Measurements from ENCODE around the gene NDUFB6. TPM values are rescaled to one million over a fixed set of nuclear protein-coding genes. Genes with fewer than 3 reads are reported as not detected.

Gene NDUFB6
- total and polyA plus RNA-seq, 10 of the 15 experiments (the other 5 are each of a cell fraction or from before 2014, with no cell fraction given): 26.3 to 269 (median 61.4) TPM

DNA sequence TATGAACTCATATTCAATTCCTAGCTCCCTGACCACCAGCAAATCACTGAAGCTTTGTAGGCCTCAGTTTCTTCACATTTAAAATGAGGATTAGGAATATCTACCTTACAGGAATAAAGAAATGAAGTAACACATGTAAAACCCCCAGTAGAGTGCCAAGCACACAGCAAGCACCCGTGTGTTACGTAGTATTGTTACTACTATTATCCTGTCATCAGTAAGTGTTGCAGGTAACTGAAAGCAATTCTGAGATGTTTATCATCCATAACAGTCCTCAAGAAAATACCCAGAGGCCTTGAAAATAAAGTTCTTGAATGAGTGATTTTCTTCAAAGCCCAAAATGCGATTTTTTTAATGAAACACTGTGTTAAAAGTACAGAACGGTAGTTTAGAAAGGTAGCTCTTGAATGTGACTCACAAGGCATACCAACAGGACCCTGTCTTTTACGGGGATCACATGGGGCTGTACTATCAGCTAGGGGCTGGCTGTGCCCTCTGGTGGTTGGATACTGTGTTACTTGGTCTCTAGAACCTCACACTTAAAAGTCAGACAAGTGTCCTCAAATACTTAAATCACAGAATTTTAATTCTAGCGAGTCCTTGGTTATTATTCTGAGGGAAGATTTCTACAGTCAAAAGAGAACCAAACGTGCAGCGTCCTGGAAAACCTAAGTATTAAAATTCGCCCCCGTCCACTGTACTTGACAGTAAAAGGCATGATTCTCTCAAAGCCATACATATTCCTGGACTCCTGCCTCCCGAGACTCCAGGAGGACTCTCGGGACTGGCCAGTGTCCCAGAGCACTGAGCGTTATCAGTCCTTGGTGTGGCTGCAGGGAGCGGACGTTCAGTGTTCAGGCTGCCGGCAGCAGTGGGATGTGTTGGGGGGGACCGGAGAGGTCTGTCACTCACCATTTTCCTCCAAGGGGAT lies 725 bp downstream of the NDUFB6 start (continued):
- TF ChIP-seq TCF7 (IDR thresholded peaks at IDR 0.05; ENCODE audit: borderline replicate concordance): no peak
- TF ChIP-seq FOXM1 (IDR thresholded peaks at IDR 0.05; ENCODE audit: low read depth, low read length): 0 out of 2 replicates have a peak, but pooled peaks have one; percentile 4
- TF ChIP-seq, protein P1, sequence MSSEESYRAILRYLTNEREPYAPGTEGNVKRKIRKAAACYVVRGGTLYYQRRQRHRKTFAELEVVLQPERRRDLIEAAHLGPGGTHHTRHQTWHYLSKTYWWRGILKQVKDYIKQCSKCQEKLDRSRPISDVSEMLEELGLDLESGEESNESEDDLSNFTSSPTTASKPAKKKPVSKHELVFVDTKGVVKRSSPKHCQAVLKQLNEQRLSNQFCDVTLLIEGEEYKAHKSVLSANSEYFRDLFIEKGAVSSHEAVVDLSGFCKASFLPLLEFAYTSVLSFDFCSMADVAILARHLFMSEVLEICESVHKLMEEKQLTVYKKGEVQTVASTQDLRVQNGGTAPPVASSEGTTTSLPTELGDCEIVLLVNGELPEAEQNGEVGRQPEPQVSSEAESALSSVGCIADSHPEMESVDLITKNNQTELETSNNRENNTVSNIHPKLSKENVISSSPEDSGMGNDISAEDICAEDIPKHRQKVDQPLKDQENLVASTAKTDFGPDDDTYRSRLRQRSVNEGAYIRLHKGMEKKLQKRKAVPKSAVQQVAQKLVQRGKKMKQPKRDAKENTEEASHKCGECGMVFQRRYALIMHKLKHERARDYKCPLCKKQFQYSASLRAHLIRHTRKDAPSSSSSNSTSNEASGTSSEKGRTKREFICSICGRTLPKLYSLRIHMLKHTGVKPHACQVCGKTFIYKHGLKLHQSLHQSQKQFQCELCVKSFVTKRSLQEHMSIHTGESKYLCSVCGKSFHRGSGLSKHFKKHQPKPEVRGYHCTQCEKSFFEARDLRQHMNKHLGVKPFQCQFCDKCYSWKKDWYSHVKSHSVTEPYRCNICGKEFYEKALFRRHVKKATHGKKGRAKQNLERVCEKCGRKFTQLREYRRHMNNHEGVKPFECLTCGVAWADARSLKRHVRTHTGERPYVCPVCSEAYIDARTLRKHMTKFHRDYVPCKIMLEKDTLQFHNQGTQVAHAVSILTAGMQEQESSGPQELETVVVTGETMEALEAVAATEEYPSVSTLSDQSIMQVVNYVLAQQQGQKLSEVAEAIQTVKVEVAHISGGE (CRISPR knock-in tag; IDR thresholded peaks at IDR 0.05): no peak
- no peak for TF ChIP-seq SUPT20H (IDR thresholded peaks at IDR 0.05; ENCODE audit: borderline replicate concordance, control insufficient read depth, low read depth, low read length)
- TF ChIP-seq, protein P2, sequence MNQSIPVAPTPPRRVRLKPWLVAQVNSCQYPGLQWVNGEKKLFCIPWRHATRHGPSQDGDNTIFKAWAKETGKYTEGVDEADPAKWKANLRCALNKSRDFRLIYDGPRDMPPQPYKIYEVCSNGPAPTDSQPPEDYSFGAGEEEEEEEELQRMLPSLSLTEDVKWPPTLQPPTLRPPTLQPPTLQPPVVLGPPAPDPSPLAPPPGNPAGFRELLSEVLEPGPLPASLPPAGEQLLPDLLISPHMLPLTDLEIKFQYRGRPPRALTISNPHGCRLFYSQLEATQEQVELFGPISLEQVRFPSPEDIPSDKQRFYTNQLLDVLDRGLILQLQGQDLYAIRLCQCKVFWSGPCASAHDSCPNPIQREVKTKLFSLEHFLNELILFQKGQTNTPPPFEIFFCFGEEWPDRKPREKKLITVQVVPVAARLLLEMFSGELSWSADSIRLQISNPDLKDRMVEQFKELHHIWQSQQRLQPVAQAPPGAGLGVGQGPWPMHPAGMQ (IDR thresholded peaks at IDR 0.05; ENCODE audit: borderline replicate concordance): no peak
- TF ChIP-seq, protein P3, sequence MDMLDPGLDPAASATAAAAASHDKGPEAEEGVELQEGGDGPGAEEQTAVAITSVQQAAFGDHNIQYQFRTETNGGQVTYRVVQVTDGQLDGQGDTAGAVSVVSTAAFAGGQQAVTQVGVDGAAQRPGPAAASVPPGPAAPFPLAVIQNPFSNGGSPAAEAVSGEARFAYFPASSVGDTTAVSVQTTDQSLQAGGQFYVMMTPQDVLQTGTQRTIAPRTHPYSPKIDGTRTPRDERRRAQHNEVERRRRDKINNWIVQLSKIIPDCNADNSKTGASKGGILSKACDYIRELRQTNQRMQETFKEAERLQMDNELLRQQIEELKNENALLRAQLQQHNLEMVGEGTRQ (IDR thresholded peaks at IDR 0.05; ENCODE audit: borderline replicate concordance, low read depth, low read length): peak; percentile 69
- TF ChIP-seq GABPA (IDR thresholded peaks at IDR 0.05; ENCODE audit: low read depth): no peak
- no peak for TF ChIP-seq IKZF2 (IDR thresholded peaks at IDR 0.05)
- no peak for TF ChIP-seq GATAD2B (conservative IDR thresholded peaks at IDR 0.05; ENCODE audit: low read depth)
- TF ChIP-seq, protein P4, sequence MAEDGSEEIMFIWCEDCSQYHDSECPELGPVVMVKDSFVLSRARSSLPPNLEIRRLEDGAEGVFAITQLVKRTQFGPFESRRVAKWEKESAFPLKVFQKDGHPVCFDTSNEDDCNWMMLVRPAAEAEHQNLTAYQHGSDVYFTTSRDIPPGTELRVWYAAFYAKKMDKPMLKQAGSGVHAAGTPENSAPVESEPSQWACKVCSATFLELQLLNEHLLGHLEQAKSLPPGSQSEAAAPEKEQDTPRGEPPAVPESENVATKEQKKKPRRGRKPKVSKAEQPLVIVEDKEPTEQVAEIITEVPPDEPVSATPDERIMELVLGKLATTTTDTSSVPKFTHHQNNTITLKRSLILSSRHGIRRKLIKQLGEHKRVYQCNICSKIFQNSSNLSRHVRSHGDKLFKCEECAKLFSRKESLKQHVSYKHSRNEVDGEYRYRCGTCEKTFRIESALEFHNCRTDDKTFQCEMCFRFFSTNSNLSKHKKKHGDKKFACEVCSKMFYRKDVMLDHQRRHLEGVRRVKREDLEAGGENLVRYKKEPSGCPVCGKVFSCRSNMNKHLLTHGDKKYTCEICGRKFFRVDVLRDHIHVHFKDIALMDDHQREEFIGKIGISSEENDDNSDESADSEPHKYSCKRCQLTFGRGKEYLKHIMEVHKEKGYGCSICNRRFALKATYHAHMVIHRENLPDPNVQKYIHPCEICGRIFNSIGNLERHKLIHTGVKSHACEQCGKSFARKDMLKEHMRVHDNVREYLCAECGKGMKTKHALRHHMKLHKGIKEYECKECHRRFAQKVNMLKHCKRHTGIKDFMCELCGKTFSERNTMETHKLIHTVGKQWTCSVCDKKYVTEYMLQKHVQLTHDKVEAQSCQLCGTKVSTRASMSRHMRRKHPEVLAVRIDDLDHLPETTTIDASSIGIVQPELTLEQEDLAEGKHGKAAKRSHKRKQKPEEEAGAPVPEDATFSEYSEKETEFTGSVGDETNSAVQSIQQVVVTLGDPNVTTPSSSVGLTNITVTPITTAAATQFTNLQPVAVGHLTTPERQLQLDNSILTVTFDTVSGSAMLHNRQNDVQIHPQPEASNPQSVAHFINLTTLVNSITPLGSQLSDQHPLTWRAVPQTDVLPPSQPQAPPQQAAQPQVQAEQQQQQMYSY (CRISPR knock-in tag; IDR thresholded peaks at IDR 0.05): no peak
- TF ChIP-seq MYB (IDR thresholded peaks at IDR 0.05; ENCODE audit: borderline replicate concordance, low read depth, low read length): no peak
- TF ChIP-seq, protein P5, sequence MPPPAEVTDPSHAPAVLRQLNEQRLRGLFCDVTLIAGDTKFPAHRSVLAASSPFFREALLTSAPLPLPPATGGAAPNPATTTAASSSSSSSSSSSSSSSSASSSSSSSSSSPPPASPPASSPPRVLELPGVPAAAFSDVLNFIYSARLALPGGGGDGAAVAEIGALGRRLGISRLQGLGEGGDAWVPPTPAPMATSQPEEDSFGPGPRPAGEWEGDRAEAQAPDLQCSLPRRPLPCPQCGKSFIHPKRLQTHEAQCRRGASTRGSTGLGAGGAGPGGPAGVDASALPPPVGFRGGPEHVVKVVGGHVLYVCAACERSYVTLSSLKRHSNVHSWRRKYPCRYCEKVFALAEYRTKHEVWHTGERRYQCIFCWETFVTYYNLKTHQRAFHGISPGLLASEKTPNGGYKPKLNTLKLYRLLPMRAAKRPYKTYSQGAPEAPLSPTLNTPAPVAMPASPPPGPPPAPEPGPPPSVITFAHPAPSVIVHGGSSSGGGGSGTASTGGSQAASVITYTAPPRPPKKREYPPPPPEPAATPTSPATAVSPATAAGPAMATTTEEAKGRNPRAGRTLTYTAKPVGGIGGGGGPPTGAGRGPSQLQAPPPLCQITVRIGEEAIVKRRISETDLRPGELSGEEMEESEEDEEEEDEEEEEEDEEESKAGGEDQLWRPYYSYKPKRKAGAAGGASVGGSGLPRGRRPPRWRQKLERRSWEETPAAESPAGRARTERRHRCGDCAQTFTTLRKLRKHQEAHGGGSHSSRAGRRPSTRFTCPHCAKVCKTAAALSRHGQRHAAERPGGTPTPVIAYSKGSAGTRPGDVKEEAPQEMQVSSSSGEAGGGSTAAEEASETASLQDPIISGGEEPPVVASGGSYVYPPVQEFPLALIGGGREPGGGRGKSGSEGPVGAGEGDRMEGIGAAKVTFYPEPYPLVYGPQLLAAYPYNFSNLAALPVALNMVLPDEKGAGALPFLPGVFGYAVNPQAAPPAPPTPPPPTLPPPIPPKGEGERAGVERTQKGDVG (CRISPR knock-in tag; IDR thresholded peaks at IDR 0.05): no peak
- TF ChIP-seq NR2C1 (IDR thresholded peaks at IDR 0.05): no peak
- TF ChIP-seq, protein P6, sequence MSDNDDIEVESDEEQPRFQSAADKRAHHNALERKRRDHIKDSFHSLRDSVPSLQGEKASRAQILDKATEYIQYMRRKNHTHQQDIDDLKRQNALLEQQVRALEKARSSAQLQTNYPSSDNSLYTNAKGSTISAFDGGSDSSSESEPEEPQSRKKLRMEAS (IDR thresholded peaks at IDR 0.05; ENCODE audit: low read depth, low read length): no peak
- peak; percentile 15; the same call in 1 of the 2 replicates for TF ChIP-seq CREM (IDR thresholded peaks at IDR 0.05; ENCODE audit: low read depth)

Measured in GM12878 (cell line).